IPS-18a (cell line): ENCODE measurements around the gene B2M.

Experiments
- H3K27ac ChIP-seq: one replicate; pipeline ENCODE4 v1.5.1; 2013; ENCODE audit warnings: low read length
- H3K27me3 ChIP-seq: one replicate; pipeline ENCODE4 v1.6.1; 2013; ENCODE audit warnings: mild to moderate bottlenecking, low read length; ENCODE audit not compliant: control insufficient read depth, insufficient read depth
- H3K36me3 ChIP-seq: one replicate; pipeline ENCODE4 v1.6.1; 2013; ENCODE audit warnings: low read depth, low read length; ENCODE audit not compliant: control insufficient read depth
- H3K4me1 ChIP-seq: one replicate; pipeline ENCODE4 v1.6.1; 2013; ENCODE audit warnings: low read depth, low read length; ENCODE audit not compliant: control insufficient read depth
- H3K4me3 ChIP-seq: one replicate; pipeline ENCODE4 v1.5.1; 2013; ENCODE audit warnings: low read length
- H3K9ac ChIP-seq: one replicate; pipeline ENCODE4 v1.6.1; 2013; ENCODE audit warnings: mild to moderate bottlenecking, low read length, moderate library complexity
- H3K9me3 ChIP-seq: one replicate; pipeline ENCODE4 v1.6.1; 2013; ENCODE audit warnings: low read depth, low read length; ENCODE audit not compliant: control insufficient read depth

The B2M gene

GRCh38 chr15:44763848-44764247, 52.5 kb downstream of the B2M start:
- H3K4me1 ChIP-seq, result no peaks in the 10 kb centered on the region
- no peaks in the 10 kb centered on the region for H3K27me3 ChIP-seq
- H3K36me3 ChIP-seq, result no peaks in the 10 kb centered on the region
- no peaks in the 10 kb centered on the region for H3K9me3 ChIP-seq
- no peak overlapping the region for H3K27ac ChIP-seq
- H3K9ac ChIP-seq, result no peak overlapping the region
- H3K4me3 ChIP-seq, result no peak overlapping the region

GRCh38 chr15:44765036-44765435, 53.7 kb downstream of the B2M start:
- H3K9me3 ChIP-seq, result no peaks in the 10 kb centered on the region
- no peaks in the 10 kb centered on the region for H3K4me1 ChIP-seq
- H3K4me3 ChIP-seq, result no peak overlapping the region
- no peaks in the 10 kb centered on the region for H3K36me3 ChIP-seq
- no peak overlapping the region for H3K27ac ChIP-seq
- no peak overlapping the region for H3K9ac ChIP-seq
- no peaks in the 10 kb centered on the region for H3K27me3 ChIP-seq
